ENCODE measurements around the gene CDK3.
"Not testable (repeated sequence)": the region's sequence is repeated elsewhere in the genome, so short reads cannot be mapped to it uniquely, and the experiment has no call there.

The CDK3 gene

GRCh38 chr17:76000755-76001521 lies at the start of gene CDK3:
Gene CDK3, plus strand, starts transcription at chr17:76000855. Its CDS starts 571 bp downstream, at chr17:76001426.
- no peak for DNase-seq (ENCODE audit: low read depth in 2 of 2)

DNA sequence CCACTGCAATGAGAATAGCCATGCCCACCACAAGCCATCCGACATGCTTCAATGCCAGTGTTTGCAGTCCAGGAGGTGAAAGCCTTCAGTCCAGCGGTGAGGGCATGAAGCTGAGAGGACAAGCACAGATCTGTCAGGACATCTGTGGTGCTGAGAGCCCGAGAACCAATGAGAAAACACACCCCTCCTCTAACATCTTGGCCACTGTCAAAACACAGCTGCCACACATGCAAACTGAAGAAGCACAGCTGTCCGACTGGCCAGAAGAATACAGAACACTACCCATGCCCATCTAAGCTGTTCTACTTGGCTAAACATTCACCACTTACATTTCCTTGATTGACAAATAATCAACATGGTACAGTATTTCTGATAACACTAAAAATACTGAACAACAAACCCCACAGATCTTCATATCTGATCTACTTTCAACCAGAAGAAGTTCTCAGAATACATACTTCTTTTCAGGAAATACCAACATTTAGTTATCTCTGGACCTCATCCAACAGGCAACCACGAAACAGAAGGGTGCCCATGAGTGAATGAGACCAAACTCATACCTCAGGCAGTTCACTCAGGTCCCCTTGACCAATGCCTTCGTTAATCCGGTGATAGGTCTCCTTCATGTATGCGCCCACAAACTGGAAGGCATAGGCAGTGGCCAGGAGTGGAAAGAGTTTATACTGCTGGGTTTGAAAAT lies 49.6 kb upstream of the CDK3 start:
- no peak for DNase-seq (ENCODE audit: low read depth in 2 of 2)

DNA sequence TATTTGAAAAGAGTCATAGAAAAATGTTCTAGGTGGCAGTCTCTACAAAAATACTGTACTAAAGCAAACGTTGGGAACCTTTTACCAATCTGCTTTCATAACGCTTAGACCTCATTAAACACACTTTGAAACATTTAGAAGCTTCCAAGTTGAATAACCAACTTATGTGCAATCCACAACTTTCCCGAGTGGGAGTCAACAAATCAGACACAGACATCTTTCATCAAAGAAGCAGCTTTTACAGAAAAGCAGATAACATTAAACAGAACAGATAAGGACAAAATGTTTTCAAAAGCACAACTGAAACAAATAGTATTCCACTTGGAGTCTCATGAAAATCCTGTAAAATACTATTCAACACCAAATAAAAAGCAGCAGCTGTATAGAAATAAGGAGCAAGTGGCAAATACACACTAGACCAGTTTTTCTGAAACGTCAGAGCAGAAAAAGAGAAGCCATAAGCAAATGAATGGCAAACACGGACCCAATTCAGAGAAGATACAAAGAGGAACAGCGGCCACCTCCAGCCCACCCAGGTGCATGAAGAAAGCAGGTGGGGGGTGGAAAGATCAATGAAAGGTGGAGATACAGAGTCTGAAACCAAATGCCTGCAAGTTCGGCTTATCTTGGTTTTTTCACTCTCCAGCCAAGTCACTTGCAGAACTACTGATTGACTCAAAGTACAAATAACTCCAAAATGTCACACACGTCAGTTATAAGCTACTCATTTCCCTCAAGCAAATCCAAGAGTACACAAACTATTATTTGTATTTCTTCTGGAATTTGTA lies 41.4 kb upstream of the CDK3 start:
- DNase-seq (ENCODE audit: low read depth in 2 of 2), result no peak

GRCh38 chr17:75959839-75960511 lies 40.7 kb upstream of the CDK3 start:
- DNase-seq (ENCODE audit: low read depth in 2 of 2), result no peak

GRCh38 chr17:75965468-75965867 lies 35.2 kb upstream of the CDK3 start:
- DNase-seq (ENCODE audit: low read depth in 2 of 2), result no peak

- not testable (repeated sequence) for DNase-seq (ENCODE audit: low read depth in 2 of 2)
Measured at GRCh38 chr17:75969044-75969443, 31.6 kb upstream of the CDK3 start.

DNA sequence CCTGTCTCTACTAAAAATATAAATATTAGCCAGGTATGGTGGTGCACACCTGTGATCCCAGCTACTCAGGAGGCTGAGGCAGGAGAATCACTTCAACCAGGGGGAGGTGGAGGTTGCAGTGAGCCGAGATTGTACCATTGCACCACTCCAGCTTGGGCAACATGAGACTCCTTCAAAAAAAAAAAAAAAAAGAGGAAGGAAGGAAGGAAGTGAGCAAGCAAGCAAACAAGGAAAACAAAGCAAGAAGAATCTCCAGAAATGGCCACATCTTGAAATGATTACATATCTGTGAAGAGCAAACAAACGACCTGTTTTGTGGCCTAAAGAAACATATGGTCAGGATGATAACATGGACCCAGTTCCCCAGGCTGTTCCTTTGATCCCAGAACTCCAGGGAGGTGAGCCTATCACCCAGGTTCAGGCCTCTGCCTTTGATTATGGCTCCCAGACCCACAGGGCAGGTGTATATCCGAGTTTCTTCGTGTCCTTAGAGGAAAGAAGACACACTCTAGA lies 30.6 kb upstream of the CDK3 start:
- no peak for DNase-seq (ENCODE audit: low read depth in 2 of 2)

DNA sequence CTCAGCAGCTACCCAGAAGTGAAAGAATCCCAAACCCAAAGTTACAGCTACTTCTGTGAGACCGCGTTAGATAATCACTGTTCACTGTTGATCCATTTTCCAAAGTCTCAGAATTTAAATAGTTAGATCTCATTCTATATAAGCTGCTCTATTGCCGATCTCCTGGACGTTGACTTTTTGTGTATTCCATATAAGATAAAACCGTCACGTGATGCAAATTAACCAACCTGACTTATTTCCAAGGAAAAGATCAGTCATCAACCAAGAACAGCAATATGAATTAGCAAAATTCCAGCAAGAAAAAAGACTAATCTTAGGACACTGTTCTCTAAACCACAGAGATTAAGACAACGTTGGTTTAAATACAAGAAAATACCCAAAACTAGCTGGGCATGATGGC lies 30.0 kb upstream of the CDK3 start:
- no peak for DNase-seq (ENCODE audit: low read depth in 2 of 2)

DNA sequence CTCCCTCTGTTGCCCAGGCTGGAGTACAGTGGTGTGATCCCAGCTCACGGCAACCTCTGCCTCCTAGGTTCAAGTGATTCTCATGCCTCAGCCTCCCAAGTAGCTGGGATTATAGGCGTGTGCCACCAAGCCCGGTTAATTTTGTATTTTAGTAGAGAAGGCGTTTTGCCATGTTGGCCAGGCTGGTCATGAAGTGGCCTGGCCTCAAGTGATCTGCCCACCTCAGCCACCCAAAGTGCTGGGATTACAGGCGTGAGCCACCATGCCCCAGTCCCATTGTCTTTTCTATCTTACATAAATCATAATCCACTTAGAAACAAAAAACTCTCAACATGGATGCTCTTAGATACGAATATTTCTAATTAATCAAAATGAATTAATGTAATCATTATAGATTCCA lies 25.5 kb upstream of the CDK3 start:
- not testable (repeated sequence) for DNase-seq (ENCODE audit: low read depth in 2 of 2)

- no peak for DNase-seq (ENCODE audit: low read depth in 2 of 2)
Measured at GRCh38 chr17:75975757-75976174, 24.9 kb upstream of the CDK3 start.

- no peak for DNase-seq (ENCODE audit: low read depth in 2 of 2)
Measured at GRCh38 chr17:75976175-75976848, 24.3 kb upstream of the CDK3 start.

GRCh38 chr17:75978938-75979704 lies 21.5 kb upstream of the CDK3 start, which contains the start of the genes ACOX1 and TEN1:
Gene ACOX1, minus strand, starts transcription at chr17:75979166. Its CDS starts 93 bp downstream, at chr17:75979073.
Gene TEN1, plus strand, starts transcription at chr17:75979240. Its CDS starts 6,953 bp downstream, at chr17:75986193.
- DNase-seq (ENCODE audit: low read depth in 2 of 2), result peak; percentile 88 to 89

DNA sequence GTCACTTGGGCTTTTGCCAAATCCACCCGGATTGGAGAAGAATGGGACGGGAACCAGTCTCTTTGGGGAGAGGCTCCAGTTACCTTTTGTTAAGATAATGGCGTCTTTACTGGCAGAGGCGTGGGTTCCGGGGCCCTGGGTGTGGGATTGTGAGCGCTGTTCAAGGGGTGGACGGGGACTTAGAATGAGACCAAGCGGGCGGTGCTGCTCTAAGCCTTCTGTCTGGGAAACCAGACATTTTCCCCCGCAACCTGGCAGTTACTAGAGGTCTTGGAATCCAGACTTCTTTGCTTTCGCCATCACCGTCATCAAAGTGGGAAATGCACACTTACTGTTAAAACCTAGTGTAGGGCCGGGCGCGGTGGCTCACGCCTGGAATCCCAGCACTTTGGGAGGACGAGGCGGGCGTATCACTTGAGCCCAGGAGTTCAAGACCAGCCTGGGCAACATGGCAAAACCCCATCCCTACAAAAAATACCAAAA lies 20.9 kb upstream of the CDK3 start:
- DNase-seq (ENCODE audit: low read depth in 2 of 2), result peak in 1 of 2 experiments; percentile 28

DNA sequence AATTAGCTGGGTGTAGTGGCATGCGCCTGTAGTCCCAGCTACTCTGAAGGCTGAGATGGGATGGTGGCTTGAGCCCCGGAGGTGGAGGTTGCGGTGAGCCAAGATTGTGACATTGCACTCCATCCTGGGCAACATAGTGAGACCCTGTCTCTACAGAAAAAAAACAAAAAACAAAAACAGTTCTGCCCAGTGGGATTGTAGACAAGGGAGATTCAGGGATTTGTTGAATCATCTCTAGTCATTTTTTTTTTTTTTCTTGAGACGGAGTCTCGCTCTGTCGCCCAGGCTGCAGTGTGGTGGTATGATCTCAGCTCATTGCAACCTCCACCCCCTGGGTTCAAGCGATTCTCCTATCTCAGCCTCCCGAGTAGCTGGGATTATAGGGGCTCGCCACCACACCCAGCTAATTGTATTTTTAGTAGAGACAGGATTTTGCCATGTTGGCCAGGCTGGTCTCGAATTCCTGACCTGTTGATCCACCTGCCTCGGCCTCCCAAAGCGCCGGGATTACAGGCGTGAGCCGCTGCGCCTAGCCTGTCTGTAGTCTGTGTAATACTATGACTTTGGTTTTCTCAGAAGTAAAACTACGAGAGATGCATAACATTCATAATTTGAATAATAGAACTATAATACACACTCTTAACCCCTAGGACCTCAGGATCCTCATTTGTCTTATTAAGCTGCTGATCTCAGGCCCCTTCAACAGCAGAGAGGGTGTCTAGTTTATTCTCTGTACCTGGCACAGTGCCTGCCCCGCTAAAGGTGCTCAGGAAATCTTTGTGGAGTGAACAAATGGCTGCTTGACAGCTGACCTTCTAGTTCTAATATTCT lies 20.3 kb upstream of the CDK3 start:
- DNase-seq (ENCODE audit: low read depth in 2 of 2), result no peak

GRCh38 chr17:75981019-75981615 lies 19.5 kb upstream of the CDK3 start:
- DNase-seq (ENCODE audit: low read depth in 2 of 2), result no peak

DNA sequence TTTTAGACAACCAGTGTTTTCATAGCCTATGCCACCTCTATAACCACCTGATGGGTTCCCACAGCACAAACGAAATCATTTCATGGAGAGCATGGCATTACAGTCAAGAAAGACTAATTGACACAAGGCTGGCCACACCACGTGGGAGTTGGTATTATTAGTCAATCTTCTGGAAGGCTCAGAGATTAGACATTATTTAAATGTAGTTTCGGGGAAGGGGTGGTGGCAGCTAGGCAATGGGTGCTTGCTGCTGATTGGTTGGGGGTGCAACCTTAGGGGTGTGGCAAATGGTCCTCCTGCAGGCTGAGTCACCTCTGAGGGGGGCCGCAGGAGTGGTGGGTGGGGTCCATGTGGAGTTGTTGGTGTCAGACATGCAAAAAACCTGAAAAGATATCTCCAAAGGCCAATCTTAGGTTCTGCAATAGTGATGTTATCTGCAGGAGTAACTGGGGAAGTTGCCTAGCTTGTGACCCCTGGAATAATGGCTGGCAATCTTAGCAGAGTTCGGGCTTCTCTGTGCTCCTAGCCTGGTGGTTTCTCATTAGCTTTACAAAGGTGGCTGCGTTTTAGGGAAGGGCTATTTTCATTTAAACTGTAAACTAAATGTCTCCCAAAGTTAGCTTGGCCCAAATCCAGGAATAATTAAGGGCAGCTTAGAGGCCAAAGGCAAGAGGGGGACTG lies 17.0 kb upstream of the CDK3 start:
- no peak for DNase-seq (ENCODE audit: low read depth in 2 of 2)

GRCh38 chr17:75985986-75986385 lies 14.7 kb upstream of the CDK3 start:
- no peak for DNase-seq (ENCODE audit: low read depth in 2 of 2)

DNA sequence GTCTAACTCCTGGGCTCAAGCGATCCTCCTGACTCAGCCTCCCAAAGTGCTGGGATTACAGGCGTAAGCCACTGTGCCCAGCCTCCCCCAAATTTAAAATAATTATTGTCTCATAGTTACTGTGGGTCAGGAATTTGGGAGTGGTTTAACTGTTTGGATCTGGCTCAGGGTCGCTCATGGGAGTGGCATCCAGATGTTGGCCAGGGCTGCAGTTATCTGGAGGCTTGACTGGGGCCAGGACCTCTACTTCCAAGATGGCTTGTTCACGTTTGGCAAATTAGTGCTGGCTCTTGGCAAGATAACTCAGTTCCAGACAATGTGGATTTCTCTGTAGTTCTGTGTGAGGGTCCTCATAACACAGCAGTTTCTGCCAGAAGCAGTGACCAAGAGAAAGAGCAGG lies 13.6 kb upstream of the CDK3 start:
- DNase-seq (ENCODE audit: low read depth in 2 of 2), result no peak

Data from fibroblast of skin of left biceps (primary cell).